ENCODE measurements around the gene PDE6A. TPM values are rescaled to one million over a fixed set of nuclear protein-coding genes. Genes with fewer than 3 reads are reported as not detected.

The PDE6A gene
- polyA plus RNA-seq, 1 donor: 1.0 TPM

GRCh38 chr5:149930749-149931574 lies 13.6 kb downstream of the PDE6A start:
- Histone ChIP-seq H3K4me3 (ENCODE audit: low read length) (no peak overlapping the region), H3K36me3 (ENCODE audit: control insufficient read depth, insufficient read depth, low read length) (no peaks in the 10 kb centered on the region), H3K9me3 (ENCODE audit: control insufficient read depth, low read depth, low read length) (peaks cover 2% of the 10 kb centered on the region), H3K27me3 (ENCODE audit: control insufficient read depth, insufficient read depth, low read length) (no peaks in the 10 kb centered on the region), H3K4me1 (ENCODE audit: control insufficient read depth, insufficient read depth, low read length) (peaks cover 8% of the 10 kb centered on the region), H3K27ac (ENCODE audit: low read length) (peak overlapping the region; percentile 71)
- WGBS (ENCODE audit: insufficient coverage, low lambda C conversion rate): 70% methylated on average over 2 of the region's 7 CpGs
- peak in 1 of 2 donors; percentile 64 for DNase-seq

- no peak overlapping the region for H3K4me3 ChIP-seq (ENCODE audit: low read length)
- H3K4me1 ChIP-seq (ENCODE audit: control insufficient read depth, insufficient read depth, low read length): peaks cover 8% of the 10 kb centered on the region
- no peaks in the 10 kb centered on the region for H3K27me3 ChIP-seq (ENCODE audit: control insufficient read depth, insufficient read depth, low read length)
- no CpG with 5 or more reads among the region's 6 CpGs for WGBS (ENCODE audit: insufficient coverage, low lambda C conversion rate)
- H3K27ac ChIP-seq (ENCODE audit: low read length): peak overlapping the region; percentile 71
- H3K9me3 ChIP-seq (ENCODE audit: control insufficient read depth, low read depth, low read length): peaks cover 2% of the 10 kb centered on the region
- DNase-seq: peak; percentile 11 to 62
- no peaks in the 10 kb centered on the region for H3K36me3 ChIP-seq (ENCODE audit: control insufficient read depth, insufficient read depth, low read length)
Measured at GRCh38 chr5:149930043-149930748, 14.4 kb downstream of the PDE6A start.

GRCh38 chr5:149924486-149924885 lies 20.1 kb downstream of the PDE6A start:
- Histone ChIP-seq H3K27ac (ENCODE audit: low read length) (no peak overlapping the region), H3K9me3 (ENCODE audit: control insufficient read depth, low read depth, low read length) (no peaks in the 10 kb centered on the region), H3K4me3 (ENCODE audit: low read length) (no peak overlapping the region), H3K27me3 (ENCODE audit: control insufficient read depth, insufficient read depth, low read length) (no peaks in the 10 kb centered on the region), H3K36me3 (ENCODE audit: control insufficient read depth, insufficient read depth, low read length) (no peaks in the 10 kb centered on the region), H3K4me1 (ENCODE audit: control insufficient read depth, insufficient read depth, low read length) (no peaks in the 10 kb centered on the region)
- peak in 1 of 2 donors; percentile 16 for DNase-seq
- WGBS (ENCODE audit: insufficient coverage, low lambda C conversion rate): 80% methylated on average over 1 of the region's 5 CpGs

- Histone ChIP-seq H3K27me3 (ENCODE audit: control insufficient read depth, insufficient read depth, low read length) (no peaks in the 10 kb centered on the region), H3K4me1 (ENCODE audit: control insufficient read depth, insufficient read depth, low read length) (no peaks in the 10 kb centered on the region), H3K4me3 (ENCODE audit: low read length) (no peak overlapping the region)
Measured at GRCh38 chr5:149922950-149923349, 21.6 kb downstream of the PDE6A start.

GRCh38 chr5:149921597-149921996 lies 23.0 kb downstream of the PDE6A start:
- no peak for DNase-seq
- 100% methylated on average over 1 of the region's 3 CpGs for WGBS (ENCODE audit: insufficient coverage, low lambda C conversion rate)
- no peak overlapping the region for H3K4me3 ChIP-seq (ENCODE audit: low read length)
- H3K4me1 ChIP-seq (ENCODE audit: control insufficient read depth, insufficient read depth, low read length): no peaks in the 10 kb centered on the region
- H3K27ac ChIP-seq (ENCODE audit: low read length): no peak overlapping the region
- no peaks in the 10 kb centered on the region for H3K9me3 ChIP-seq (ENCODE audit: control insufficient read depth, low read depth, low read length)
- H3K27me3 ChIP-seq (ENCODE audit: control insufficient read depth, insufficient read depth, low read length): no peaks in the 10 kb centered on the region
- H3K36me3 ChIP-seq (ENCODE audit: control insufficient read depth, insufficient read depth, low read length): no peaks in the 10 kb centered on the region

More at GRCh38 chr5:149922950-149923349, 21.6 kb downstream of the PDE6A start:
- DNase-seq: no peak
- H3K27ac ChIP-seq (ENCODE audit: low read length): no peak overlapping the region
- no CpG with 5 or more reads among the region's 6 CpGs for WGBS (ENCODE audit: insufficient coverage, low lambda C conversion rate)
- H3K36me3 ChIP-seq (ENCODE audit: control insufficient read depth, insufficient read depth, low read length): no peaks in the 10 kb centered on the region
- no peaks in the 10 kb centered on the region for H3K9me3 ChIP-seq (ENCODE audit: control insufficient read depth, low read depth, low read length)

- DNase-seq: no peak
- H3K4me3 ChIP-seq (ENCODE audit: low read length): no peak overlapping the region
- WGBS (ENCODE audit: insufficient coverage, low lambda C conversion rate): no CpG with 5 or more reads among the region's 6 CpGs
- H3K27me3 ChIP-seq (ENCODE audit: control insufficient read depth, insufficient read depth, low read length): no peaks in the 10 kb centered on the region
- no peak overlapping the region for H3K27ac ChIP-seq (ENCODE audit: low read length)
- H3K36me3 ChIP-seq (ENCODE audit: control insufficient read depth, insufficient read depth, low read length): no peaks in the 10 kb centered on the region
- H3K9me3 ChIP-seq (ENCODE audit: control insufficient read depth, low read depth, low read length): no peaks in the 10 kb centered on the region
- peaks cover 24% of the 10 kb centered on the region for H3K4me1 ChIP-seq (ENCODE audit: control insufficient read depth, insufficient read depth, low read length)
Measured at GRCh38 chr5:149917073-149917676, 27.4 kb downstream of the PDE6A start.

GRCh38 chr5:149916334-149917072 lies 28.1 kb downstream of the PDE6A start:
- Histone ChIP-seq H3K4me3 (ENCODE audit: low read length) (no peak overlapping the region), H3K27ac (ENCODE audit: low read length) (no peak overlapping the region), H3K4me1 (ENCODE audit: control insufficient read depth, insufficient read depth, low read length) (peaks cover 24% of the 10 kb centered on the region), H3K36me3 (ENCODE audit: control insufficient read depth, insufficient read depth, low read length) (no peaks in the 10 kb centered on the region), H3K9me3 (ENCODE audit: control insufficient read depth, low read depth, low read length) (no peaks in the 10 kb centered on the region), H3K27me3 (ENCODE audit: control insufficient read depth, insufficient read depth, low read length) (no peaks in the 10 kb centered on the region)
- WGBS (ENCODE audit: insufficient coverage, low lambda C conversion rate): 85% methylated on average over 3 of the region's 7 CpGs
- DNase-seq: no peak

- peak in 1 of 2 donors; percentile 31 for DNase-seq
- WGBS (ENCODE audit: insufficient coverage, low lambda C conversion rate): 81% methylated on average over 2 of the region's 7 CpGs
- Histone ChIP-seq H3K4me3 (ENCODE audit: low read length) (no peak overlapping the region), H3K9me3 (ENCODE audit: control insufficient read depth, low read depth, low read length) (no peaks in the 10 kb centered on the region), H3K36me3 (ENCODE audit: control insufficient read depth, insufficient read depth, low read length) (no peaks in the 10 kb centered on the region), H3K27me3 (ENCODE audit: control insufficient read depth, insufficient read depth, low read length) (no peaks in the 10 kb centered on the region), H3K4me1 (ENCODE audit: control insufficient read depth, insufficient read depth, low read length) (peaks cover 24% of the 10 kb centered on the region), H3K27ac (ENCODE audit: low read length) (peak overlapping the region; percentile 60)
Measured at GRCh38 chr5:149915392-149916260, 29.0 kb downstream of the PDE6A start.

All from large intestine (tissue), 3 donors.